Measurements from ENCODE around the gene UBE2I. TPM values are rescaled to one million over a fixed set of nuclear protein-coding genes. Genes with fewer than 3 reads are reported as not detected.
A peak's percentile ranks its signal among the peaks of the same experiment; 100 is the strongest.

The UBE2I gene
- total RNA-seq, 2 donors from 2014 or later, result 58.8 to 59.5 TPM

GRCh38 chr16:1312467-1312816 lies 3.0 kb downstream of the UBE2I start:
- H3K4me1 ChIP-seq, result peaks cover 0 to 36% of the 10 kb centered on the region in 2 donors
- H3K9me3 ChIP-seq, result no peaks in the 10 kb centered on the region
- no peak for TF ChIP-seq CTCF (IDR thresholded peaks at IDR 0.05)
- peak overlapping the region in 1 of 2 donors; percentile 76 for H3K4me3 ChIP-seq
- no peak for DNase-seq (ENCODE audit: low spot score)
- peaks cover 35% of the 10 kb centered on the region for H3K36me3 ChIP-seq
- H3K27me3 ChIP-seq, result no peaks in the 10 kb centered on the region
- H3K27ac ChIP-seq, result peak overlapping the region; percentile 71 to 81

- H3K27ac ChIP-seq, result peak overlapping the region in 1 of 2 donors; percentile 81
- H3K36me3 ChIP-seq, result peaks cover 40% of the 10 kb centered on the region
- H3K4me3 ChIP-seq, result no peak overlapping the region
- no peak for TF ChIP-seq CTCF (IDR thresholded peaks at IDR 0.05)
- DNase-seq (ENCODE audit: low spot score), result no peak
- H3K9me3 ChIP-seq, result no peaks in the 10 kb centered on the region
- H3K4me1 ChIP-seq, result peaks cover 0 to 36% of the 10 kb centered on the region in 2 donors
- H3K27me3 ChIP-seq, result no peaks in the 10 kb centered on the region
These were observed 3.5 kb downstream of the UBE2I start for GRCh38 chr16:1312903-1313302.

- H3K9me3 ChIP-seq, result no peaks in the 10 kb centered on the region
- no peak overlapping the region for H3K4me3 ChIP-seq
- no peaks in the 10 kb centered on the region for H3K27me3 ChIP-seq
- no peak for TF ChIP-seq CTCF (IDR thresholded peaks at IDR 0.05)
- DNase-seq (ENCODE audit: low spot score), result no peak
- H3K27ac ChIP-seq, result no peak overlapping the region
- peaks cover 0 to 36% of the 10 kb centered on the region in 2 donors for H3K4me1 ChIP-seq
- H3K36me3 ChIP-seq, result peaks cover 50% of the 10 kb centered on the region
These were observed 4.4 kb downstream of the UBE2I start for GRCh38 chr16:1313721-1314369.

GRCh38 chr16:1314399-1315068 lies 5.1 kb downstream of the UBE2I start:
- Histone ChIP-seq H3K27me3 (no peaks in the 10 kb centered on the region), H3K4me1 (peaks cover 0 to 36% of the 10 kb centered on the region in 2 donors), H3K27ac (no peak overlapping the region), H3K4me3 (no peak overlapping the region), H3K36me3 (peaks cover 56% of the 10 kb centered on the region), H3K9me3 (no peaks in the 10 kb centered on the region)
- no peak for DNase-seq (ENCODE audit: low spot score)
- no peak for TF ChIP-seq CTCF (IDR thresholded peaks at IDR 0.05)

- Histone ChIP-seq H3K27ac (no peak overlapping the region), H3K9me3 (no peaks in the 10 kb centered on the region), H3K36me3 (peaks cover 65% of the 10 kb centered on the region)
These were observed 5.9 kb downstream of the UBE2I start for GRCh38 chr16:1315081-1316032.

More at GRCh38 chr16:1315081-1316032, 5.9 kb downstream of the UBE2I start:
- Histone ChIP-seq H3K4me1 (peaks cover 0 to 34% of the 10 kb centered on the region in 2 donors), H3K27me3 (no peaks in the 10 kb centered on the region), H3K4me3 (no peak overlapping the region)
- no peak for DNase-seq (ENCODE audit: low spot score)
- no peak for TF ChIP-seq CTCF (IDR thresholded peaks at IDR 0.05)
